Gastroesophageal sphincter (tissue), 3 donors: ENCODE results near the gene NOL11.

Experiments
- POLR2A ChIP-seq, 2 donors: fragments of 450-650 bp; IDR thresholded peaks; one replicate each; pipeline ENCODE4 v1.6.1; 2017; ENCODE audit warnings: antibody characterized with exemption in 2 of 2, mild to moderate bottlenecking in 2 of 2, moderate library complexity in 1 of 2
- TF ChIP-seq, protein P1 (sequence below), 4 experiments: fragments of 200-600 bp in 2 of 4; fragments of 450-650 bp in 2 of 4; sonication (generic) in 1 of 4; IDR thresholded peaks; one replicate each; pipeline ENCODE4 v1.5.1; 2017 to 2019; ENCODE audit warnings: antibody characterized with exemption in 4 of 4, mild to moderate bottlenecking in 2 of 4, moderate library complexity in 2 of 4

DNA sequence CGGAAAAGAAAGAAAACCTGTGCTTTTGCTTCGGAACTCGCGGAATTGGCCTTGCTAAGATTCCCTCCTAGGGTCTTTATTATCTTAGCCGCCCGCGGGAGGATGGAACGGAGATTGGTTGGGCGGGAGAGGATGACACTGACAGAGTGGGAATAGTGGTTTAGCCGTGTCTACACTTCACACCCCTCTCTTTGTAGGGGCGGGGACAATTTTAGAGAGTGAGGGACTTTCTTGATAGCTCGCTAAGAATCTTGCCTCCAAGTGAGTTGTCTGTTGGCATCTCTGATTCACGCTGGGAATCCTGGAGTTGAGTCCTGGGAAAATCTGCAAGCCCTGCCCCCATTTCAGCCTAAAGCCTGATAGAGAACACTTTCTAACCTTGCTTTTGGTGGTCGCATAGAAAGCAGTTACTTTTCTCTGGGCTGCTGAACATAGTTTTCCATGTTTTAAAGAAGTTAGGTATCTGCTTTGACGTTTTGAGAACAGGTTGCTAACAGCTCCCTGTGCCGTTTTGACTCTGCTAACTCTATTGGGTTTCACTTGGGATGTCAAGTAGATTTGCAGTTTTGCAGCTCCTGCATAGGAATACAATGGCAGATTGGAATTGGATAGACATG, 697 bp downstream of the NOL11 start:
- TF ChIP-seq, protein P1, sequence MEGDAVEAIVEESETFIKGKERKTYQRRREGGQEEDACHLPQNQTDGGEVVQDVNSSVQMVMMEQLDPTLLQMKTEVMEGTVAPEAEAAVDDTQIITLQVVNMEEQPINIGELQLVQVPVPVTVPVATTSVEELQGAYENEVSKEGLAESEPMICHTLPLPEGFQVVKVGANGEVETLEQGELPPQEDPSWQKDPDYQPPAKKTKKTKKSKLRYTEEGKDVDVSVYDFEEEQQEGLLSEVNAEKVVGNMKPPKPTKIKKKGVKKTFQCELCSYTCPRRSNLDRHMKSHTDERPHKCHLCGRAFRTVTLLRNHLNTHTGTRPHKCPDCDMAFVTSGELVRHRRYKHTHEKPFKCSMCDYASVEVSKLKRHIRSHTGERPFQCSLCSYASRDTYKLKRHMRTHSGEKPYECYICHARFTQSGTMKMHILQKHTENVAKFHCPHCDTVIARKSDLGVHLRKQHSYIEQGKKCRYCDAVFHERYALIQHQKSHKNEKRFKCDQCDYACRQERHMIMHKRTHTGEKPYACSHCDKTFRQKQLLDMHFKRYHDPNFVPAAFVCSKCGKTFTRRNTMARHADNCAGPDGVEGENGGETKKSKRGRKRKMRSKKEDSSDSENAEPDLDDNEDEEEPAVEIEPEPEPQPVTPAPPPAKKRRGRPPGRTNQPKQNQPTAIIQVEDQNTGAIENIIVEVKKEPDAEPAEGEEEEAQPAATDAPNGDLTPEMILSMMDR (IDR thresholded peaks at IDR 0.05), result no peak
- no peak for TF ChIP-seq POLR2A (IDR thresholded peaks at IDR 0.05)
